GM21360 (cell line): ENCODE results near the gene NCBP3.
"Not testable (repeated sequence)": the region's sequence is repeated elsewhere in the genome, so short reads cannot be mapped to it uniquely, and the experiment has no call there.

Experiments used
- ATAC-seq: cut with Tn5 transposase; IDR thresholded peaks from one replicate; pipeline ENCODE4 v1.9.1; 2021; ENCODE audit warnings: mild to moderate bottlenecking, moderate library complexity; ENCODE audit not compliant: unreplicated experiment

Gene NCBP3

DNA sequence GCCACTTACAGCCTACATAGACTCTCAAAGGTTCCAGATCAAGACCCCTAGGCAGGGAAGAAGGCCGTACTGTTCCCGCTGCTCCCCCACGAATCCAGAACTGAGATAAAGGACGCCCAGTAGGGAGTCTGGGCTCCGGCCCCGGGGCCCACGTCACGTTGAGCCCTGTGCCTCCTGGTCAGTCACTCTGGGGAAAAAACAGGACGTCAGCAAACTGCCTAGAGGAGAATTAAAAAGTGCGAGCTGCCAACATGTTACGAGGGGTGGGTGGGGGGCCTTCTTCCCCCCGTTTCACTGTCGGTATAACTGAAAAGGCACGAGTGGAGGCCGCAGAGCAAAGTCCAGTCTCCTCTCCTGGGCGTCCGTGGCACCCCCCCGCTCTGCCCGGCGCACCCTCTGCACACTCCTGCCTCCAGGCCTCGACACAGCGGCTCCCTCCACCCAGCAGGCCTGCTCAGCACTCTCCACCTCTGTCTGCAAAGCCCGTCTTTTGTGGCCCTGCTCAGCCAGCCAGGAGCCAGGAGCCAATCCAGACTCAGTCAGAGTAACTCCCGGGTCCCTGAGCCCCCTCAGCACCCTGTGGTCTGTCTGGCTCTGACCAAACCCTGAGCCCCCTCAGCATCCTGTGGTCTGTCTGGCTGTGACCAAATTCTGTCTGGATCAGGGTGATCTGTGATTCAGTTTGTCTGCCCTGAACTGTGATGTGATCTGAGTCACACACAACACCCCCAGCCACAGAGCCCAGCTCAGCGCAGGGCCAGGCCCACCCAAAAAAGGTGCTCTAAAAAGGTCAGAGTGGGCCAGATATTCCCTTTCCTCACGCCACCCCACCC, 51.3 kb downstream of the NCBP3 start:
- no peak for ATAC-seq

DNA sequence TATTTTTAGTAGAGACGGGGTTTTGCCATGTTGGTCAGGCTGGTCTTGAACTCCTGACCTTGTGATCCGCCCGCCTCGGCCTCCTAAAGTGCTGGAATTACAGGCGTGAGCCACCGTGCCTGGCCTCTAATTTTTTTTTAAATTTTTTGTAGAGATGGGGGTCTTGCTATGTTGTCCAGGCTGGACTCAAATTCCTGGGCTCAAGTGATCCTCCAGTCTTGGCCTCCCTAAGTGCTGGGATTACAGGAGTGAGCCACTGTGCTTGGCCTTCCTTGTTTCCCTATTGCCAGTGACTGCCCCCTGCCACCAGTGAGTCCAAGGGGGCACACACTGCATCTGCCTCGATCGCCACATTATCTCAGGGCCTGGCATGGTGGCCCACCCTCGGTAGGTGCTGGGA, 51.9 kb downstream of the NCBP3 start:
- not testable (repeated sequence) for ATAC-seq

DNA sequence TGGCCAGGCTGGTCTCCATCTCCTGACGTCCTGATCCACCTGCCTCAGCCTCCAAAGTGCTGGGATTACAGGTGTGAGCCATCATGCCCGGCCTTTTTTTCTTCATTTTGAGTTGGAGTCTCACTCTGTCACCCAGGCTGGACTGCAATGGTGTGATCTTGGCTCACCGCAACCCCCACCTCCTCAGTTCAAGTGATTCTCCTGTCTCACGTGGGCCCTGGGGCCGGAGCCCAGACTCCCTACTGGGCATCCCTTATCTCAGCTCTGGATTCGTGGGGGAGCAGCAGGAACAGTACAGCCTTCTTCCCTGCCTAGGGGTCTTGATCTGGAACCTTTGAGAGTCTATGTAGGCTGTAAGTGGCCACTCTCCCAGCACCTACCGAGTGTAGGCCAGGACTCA, 52.8 kb downstream of the NCBP3 start:
- not testable (repeated sequence) for ATAC-seq

DNA sequence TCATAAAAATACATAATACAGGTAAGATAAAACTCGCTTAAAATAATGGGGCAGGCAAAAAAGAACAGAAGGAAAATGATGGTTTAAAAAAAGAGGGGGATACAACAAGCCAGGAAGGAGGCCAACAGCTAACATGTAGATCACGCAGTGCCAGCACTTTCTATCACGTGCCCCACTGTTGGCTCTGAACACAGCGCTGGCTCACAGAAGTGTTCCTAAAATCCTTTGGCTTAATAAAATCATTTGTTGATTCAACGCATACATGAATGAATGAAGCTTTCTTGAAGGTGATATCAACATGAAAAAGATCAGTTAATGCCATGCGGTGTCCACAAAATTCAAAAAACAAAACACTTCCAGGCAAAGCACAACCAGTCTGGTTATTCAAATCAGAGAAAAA, 53.6 kb downstream of the NCBP3 start:
- ATAC-seq, result no peak

DNA sequence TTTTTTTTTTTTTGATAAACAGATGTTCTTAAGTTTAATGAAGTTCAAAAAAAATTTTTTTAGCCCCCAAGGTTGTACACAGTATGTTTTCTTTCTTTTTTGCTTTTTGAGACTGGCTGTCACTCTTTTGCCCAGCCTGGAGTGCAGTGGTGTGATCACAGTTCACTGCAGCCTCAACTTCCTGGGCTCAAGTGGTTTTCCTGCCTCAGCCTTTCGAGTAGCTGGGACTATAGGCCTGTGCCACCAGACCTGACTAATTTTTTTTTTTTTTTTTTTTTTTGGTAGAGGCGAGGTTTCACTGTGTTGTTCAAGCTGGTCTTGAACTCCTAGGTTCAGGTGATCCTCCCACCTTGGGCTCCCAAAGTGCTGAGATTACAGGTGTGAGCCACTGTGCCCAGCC, 57.8 kb downstream of the NCBP3 start:
- no peak for ATAC-seq

DNA sequence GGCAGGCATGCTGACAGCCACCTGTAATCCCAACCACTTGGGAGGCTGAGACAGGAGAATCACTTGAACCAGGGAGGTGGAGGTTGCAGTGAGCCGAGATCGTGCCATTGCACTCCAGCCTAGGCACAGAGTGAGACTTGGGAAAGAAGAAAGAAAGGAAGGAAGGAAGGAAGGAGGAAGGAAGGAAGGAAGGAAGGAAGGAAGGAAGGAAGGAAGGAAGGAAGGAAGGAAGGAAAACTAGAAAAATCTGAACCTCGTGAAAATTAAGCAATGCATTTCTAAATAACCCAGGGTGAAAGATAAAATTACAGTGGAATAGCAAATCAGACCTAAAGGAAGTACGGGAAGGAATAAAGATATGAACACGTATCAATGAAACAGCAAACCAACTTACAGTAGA, 60.7 kb downstream of the NCBP3 start:
- not testable (repeated sequence) for ATAC-seq

DNA sequence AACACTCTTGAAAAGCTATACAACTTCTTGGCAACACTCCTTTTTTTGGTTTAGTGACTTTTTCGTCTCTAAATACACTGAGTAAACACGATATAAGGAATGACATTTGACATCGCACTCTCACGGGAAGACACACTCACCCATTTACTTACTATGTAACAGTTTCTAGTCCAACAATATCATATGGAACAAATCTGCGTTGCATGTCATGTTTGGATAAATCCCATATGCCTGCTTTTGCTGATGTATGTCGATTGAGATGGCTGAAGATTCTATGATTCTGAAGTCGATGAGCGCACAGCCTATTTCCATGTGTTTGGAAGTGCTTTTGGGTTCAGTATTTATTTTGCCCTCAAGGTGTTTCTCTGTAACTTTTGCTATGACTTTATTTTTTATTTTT, 63.3 kb downstream of the NCBP3 start:
- ATAC-seq, result no peak

DNA sequence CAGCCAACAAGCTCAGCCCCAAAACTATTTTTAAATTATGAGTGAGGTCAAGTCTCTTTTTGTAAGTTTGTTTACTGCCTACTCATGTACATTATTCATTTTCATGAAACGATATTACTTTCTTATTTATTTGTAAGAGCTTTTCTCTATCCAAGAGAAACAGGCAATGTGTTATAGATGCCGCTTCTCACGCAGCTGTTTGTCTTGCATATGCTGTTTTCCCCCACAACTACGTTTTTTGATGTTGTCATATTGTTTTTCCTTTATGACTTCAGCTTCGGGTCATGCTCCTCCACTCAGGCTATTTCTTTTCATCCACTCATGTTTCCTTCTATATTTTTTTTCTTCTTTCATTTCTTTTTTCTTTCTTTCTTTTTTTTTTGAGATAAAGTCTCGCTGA, 65.1 kb downstream of the NCBP3 start:
- ATAC-seq, result no peak

DNA sequence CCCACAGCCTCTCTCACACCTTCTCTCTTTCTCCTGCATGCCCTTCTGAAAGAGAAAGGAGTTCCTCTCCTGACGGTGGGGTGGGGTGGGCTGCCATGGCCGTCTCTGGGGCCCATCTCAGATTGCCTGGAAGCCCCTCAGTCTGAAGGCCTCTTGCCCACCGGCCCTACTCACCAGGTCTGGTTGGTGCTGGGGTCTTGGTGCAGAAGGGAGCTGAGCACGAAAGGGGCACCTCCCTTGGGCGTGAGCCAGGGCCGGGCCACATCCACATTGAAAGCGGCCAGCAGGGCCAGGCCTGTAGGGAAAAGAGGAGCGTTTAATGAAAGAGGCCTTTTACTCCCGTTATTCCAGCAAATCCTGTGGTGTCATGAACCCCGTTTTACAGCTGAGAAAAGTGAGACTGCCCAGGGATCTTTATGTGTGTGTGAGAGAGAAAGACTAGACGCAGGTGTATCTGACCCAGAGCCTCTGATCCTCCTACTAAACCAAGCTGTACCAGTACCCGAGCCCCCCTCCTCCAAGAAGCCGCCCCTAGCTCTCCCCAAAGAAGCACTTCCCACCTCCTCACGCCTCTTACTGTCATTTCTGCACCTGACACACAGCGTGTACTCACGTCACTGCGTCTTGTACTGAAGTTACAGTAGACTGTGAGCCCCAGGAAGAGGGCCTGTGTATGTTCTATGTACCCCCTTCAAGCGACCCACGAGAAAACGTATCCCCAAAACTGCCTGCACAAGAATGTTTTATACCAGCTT, 68.5 kb downstream of the NCBP3 start:
- no peak for ATAC-seq

DNA sequence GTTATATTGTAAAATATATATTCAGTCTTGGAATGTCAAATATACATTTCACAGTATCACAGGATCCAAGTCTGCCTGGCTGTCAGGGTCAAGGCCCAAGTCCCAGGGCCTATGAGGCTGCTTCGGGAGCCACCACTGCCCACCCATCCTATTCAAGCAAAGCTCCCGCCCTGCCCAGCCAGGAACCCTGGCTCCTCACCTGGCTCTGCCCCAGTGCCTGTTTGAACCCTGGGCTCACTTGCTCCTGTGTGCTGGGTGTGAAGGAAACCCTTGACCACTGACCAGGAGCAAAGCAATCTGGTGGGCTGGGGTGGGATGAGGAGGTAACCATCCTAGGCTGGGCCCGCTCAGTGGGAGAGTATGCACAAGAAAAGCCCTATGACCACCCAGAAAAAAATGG, 72.1 kb downstream of the NCBP3 start:
- no peak for ATAC-seq

DNA sequence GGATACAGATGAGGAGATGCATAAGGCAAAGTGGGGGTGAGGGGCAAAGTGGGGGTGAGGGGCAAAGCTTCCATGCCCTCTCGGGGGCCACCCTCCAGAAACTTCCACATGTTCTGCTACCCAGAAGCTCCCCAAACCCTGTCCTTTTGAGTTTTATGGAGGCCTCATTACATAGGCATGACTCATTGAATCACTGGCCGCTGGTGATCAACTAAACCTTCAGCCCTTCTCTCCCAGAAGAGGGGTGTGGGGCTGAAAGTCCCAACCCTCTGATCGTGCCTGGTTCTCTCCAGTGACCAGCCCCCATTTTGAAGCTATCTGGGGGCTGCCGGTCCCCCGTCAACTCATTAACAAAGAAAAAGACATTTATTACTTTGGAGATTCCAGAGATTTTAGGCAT, 72.5 kb downstream of the NCBP3 start:
- no peak for ATAC-seq

DNA sequence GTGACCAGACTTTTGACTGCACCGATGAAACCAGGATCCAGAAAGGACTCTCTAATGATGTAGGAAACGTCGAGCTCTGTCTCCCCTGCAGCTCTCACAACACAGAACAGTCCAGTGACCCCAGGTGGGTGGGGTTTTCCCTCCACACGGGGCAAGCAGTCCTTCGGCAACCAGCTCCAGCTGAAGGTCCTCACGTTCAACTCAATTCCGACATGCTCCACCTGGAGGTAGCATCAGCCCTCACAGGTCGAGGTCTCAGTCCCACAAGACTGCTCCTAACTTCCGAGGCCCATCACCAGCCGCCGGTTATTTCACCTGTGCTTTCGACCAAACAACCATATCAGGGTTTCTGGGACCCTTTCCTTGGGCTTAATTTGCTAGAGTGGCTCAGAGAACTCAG, 73.3 kb downstream of the NCBP3 start:
- no peak for ATAC-seq

DNA sequence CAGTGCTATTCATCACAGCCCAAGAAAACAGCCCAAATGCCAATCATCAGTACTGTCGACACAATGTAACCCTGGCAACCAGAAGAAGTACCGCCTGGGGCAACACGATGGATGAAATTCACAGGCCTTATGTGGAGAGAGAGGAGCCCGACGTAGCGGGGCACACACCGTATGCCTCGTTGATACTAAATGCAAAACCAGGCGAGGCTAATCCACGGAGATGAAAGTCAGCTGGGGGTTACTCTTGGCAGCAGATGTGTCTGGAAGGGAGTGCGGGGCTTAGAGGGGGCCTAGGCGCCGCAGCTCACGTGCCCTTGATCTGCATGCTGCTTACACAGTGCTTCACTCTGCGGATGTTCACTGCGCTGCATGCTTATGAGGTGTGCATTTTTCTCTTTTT, 74.9 kb downstream of the NCBP3 start:
- ATAC-seq, result no peak

DNA sequence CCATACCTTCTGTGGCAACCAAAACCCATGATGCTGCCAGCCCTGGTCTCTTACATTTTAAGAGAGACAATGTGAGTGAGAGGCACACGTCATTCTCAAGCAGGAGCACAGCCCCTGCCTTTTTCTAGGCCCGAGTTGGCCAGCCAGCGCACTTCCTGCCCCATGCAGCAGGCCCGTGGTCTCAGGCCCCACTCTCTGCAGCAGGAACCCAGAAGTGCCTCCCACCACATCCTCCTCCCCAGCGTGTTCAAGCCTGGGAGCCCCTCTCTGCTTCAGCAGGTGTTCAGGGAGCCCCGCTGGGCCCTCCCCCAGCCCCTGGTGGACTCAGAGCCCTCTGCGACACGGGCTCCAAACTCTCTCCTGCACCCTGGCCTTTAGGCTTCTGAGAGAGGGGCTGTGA, 75.6 kb downstream of the NCBP3 start:
- no peak for ATAC-seq

DNA sequence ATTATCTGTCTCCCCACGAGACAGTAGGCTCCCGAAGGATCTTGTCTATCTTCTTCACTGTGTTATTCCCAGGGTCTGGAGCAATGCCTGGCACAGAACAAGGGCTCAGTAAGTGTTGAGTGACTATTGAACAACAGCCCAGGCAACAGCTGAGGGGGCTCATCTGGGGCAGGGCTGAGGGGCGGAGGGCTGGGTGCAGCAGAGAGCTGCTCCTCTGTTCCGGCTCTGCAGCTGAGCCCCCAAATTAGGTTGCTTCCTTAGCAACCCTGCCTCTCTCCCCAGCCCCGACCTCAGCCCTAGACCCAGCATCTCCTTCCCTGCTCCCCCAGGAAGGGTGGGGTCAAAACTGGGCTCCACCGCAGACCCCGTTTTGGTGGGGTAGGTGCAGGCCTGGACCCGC, 77.3 kb downstream of the NCBP3 start:
- ATAC-seq, result no peak

DNA sequence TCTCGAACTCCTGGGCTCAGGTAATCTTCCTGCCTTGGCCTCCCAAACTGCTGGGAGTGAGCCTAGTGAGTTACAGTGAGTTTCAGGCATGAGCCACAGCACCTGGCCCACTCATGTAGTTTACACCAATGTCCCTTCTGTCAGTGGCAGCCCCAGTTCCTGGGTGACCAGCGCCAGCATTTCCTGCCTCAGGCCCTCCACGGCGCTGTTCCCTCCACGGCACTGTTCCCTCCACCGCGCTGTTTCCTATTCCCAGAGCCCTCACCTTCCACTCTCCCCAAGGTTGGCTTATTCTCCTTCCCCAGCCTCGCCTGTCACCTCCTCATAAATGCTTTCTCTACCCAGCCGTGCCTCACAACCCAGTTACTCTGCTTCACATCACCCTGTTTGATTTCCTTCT, 77.7 kb downstream of the NCBP3 start:
- ATAC-seq, result no peak

DNA sequence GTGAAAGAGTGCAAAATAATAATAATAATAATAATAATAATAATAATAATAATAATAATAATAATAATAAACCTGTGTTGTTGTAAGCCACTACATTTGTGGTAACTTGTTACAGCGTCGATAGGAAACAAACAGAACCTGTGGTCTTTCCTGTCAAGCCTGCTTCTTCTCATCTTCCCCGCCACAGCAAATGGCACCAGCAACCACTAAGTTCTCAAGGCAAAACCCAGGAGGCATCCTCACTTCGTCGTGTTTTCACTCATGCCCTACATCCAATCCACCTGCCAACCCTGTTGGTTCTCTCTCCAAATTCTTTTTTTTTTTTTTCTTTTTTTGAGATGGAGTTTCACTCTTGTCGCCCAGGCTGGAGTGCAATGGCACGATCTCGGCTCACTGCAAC, 79.3 kb downstream of the NCBP3 start:
- no peak for ATAC-seq

DNA sequence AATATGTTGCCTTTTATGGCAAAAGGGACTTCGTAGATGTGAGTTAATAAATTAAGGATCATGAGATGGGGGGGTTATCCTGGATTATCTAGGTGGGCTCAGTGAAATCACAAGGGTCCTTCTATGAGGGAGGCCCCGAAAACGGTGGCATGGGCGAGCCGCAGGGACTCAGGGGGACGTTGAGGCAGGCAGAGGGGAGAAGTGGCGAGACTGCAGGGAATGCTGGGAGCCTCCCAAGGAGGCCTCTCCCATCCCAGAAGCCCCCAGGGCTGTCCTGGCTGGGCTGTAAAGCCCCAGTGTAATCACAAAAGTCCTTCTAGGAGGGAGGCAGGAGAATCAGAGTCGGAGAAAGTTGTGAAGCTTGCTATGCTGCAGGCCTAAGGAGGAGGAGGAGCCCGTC, 80.1 kb downstream of the NCBP3 start:
- ATAC-seq, result no peak

DNA sequence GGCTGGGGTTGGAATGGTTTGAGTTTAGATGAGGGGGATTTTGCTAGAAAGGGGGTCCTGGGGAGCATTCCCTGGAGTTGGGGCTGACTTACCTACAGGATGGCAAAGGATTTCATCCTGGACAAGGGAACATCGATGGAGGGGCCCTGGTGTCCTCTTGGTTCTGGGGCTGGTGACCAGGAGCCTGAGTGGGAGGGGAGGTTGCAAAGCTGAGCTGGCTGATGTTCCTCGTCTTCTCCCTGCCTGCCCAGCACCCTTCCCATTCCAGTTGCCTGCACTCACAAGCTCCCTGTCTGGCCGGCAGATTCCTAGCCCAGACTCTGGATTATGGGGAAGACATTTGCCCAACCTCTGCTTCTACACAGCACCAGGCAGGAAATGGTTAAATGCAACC, 82.3 kb downstream of the NCBP3 start:
- ATAC-seq, result no peak

DNA sequence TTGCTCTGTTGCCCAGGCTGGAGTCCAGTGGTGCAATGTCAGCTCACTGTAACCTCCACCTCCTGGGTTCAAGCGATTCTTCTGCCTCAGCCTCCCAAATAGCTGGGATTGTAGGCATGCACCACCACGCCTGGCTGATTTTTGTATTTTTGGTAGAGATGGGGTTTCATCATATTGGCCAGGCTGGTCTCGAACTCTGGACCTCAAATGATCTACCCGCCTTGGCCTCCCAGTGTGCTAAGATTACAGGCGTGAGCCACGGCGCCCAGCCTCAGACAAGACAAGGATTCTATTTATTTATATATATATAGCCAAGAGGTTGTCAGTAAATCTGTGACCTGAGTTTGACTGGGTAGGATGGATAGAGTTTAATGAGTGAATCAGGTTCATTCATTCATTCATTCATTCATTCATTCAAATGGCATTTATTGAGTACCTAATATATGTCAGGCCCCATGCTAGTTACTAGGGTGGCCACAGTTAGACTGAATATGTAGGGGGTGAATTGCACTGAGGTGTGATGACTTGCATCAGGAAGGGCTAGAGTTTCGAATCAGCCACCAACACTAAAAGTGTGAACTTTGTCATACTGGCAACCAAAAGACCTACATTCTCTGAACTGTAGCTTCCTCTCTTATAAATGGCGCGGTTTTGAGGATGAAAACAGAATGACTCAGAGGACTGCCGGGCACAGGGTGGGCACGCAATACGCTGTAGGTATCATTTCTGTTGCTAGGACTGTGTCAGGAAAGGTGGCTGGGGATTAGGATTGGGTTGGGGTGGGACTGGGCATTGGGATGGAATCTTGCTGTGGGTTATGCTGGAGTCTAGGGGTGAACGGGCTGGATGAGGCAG, 82.9 kb downstream of the NCBP3 start:
- ATAC-seq, result peak; percentile 62

DNA sequence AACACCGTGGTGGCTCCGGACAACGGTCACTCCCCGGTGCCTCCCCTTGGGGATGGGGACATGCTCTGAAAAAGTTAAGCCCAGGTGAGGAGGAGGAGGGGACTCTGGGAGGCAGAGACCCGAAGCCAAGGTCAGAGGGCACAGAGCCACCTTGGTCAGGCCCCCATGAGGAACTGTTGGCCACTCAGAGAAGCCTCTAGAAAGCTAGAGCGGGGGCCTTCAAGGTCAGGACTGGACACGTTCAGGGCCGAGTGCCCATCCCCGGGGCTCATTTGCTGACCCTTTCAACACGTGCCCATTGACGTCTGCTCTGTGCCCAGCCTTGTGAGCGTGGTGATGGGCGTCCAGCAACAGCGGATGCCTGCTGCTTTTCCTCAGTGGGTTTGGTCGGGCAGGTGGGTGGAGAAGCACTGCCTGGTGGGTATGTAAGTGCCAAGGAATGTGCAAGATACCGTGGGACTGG, 84.1 kb downstream of the NCBP3 start:
- no peak for ATAC-seq
